Common myeloid progenitor, CD34-positive (primary cell): ENCODE measurements around the gene CFAP45.

Experiments used
- CTCF ChIA-PET: fragments of 350-600 bp; sonication (Branson Sonifier 250); formaldehyde crosslinking; loops from one replicate; lab custom pipeline; 2021; ENCODE audit warnings: antibody characterized with exemption; lab: Charles Lee
- POLR2A ChIA-PET: fragments of 350-600 bp; sonication (Branson Sonifier 250); formaldehyde crosslinking; loops from one replicate; lab custom pipeline; 2021; ENCODE audit warnings: antibody characterized with exemption; lab: Charles Lee
- DNase-seq, 3 donors: peaks; one replicate each; pipeline versions ENCODE4 v3.0.0 to v3.0.0-alpha.2; 2013
- H3K27ac ChIP-seq, 2 experiments: 1 replicate in 1 of 2; 2 replicates in 1 of 2; pipeline ENCODE4 v1.7.0; 2013; ENCODE audit warnings: inconsistent platforms in 2 of 2, low read length in 2 of 2, mild to moderate bottlenecking in 2 of 2, low read depth in 1 of 2, moderate library complexity in 1 of 2; ENCODE audit not compliant: severe bottlenecking in 2 of 2, insufficient read depth in 1 of 2, poor library complexity in 1 of 2
- H3K27me3 ChIP-seq, 5 experiments: replicated peaks in 2 of 5; 1 replicate in 3 of 5; 2 replicates in 2 of 5; pipeline versions ENCODE4 v1.6.1 to v1.7.0; 2013; ENCODE audit warnings: low read length in 4 of 5, mild to moderate bottlenecking in 2 of 5, moderate library complexity in 2 of 5, inconsistent platforms in 1 of 5; ENCODE audit not compliant: insufficient read depth in 5 of 5, control insufficient read depth in 4 of 5
- H3K36me3 ChIP-seq, 4 experiments: 1 replicate in 2 of 4; 2 replicates in 2 of 4; pipeline versions ENCODE4 v1.6.1 to v1.7.0; 2013; ENCODE audit warnings: low read length in 3 of 4, control low read depth in 1 of 4, mild to moderate bottlenecking in 1 of 4; ENCODE audit not compliant: control insufficient read depth in 4 of 4, insufficient read depth in 4 of 4
- H3K4me1 ChIP-seq, 4 experiments: 1 replicate in 3 of 4; 2 replicates in 1 of 4; pipeline versions ENCODE4 v1.6.1 to v1.7.1; 2013; ENCODE audit warnings: low read length in 3 of 4, mild to moderate bottlenecking in 3 of 4, control low read depth in 1 of 4, inconsistent platforms in 1 of 4, moderate library complexity in 1 of 4; ENCODE audit not compliant: control insufficient read depth in 4 of 4, insufficient read depth in 4 of 4; ENCODE audit errors: control extremely low read depth in 1 of 4
- H3K4me3 ChIP-seq, 7 experiments: 1 replicate in 4 of 7; 2 replicates in 3 of 7; pipeline versions ENCODE4 v1.5.1 to v1.7.0; 2013; ENCODE audit warnings: mild to moderate bottlenecking in 7 of 7, low read length in 6 of 7, moderate library complexity in 6 of 7, inconsistent platforms in 2 of 7, low read depth in 2 of 7, control low read depth in 1 of 7; ENCODE audit not compliant: insufficient read depth in 4 of 7, control insufficient read depth in 1 of 7; ENCODE audit errors: extremely low read depth in 1 of 7
- H3K9me3 ChIP-seq, 5 experiments: 1 replicate in 4 of 5; 2 replicates in 1 of 5; pipeline versions ENCODE4 v1.6.1 to v1.7.1; 2013; ENCODE audit warnings: low read length in 4 of 5, mild to moderate bottlenecking in 2 of 5, inconsistent platforms in 1 of 5, low read depth in 1 of 5, moderate library complexity in 1 of 5; ENCODE audit not compliant: control insufficient read depth in 4 of 5, insufficient read depth in 2 of 5; ENCODE audit errors: control extremely low read depth in 1 of 5
- WGBS: methylation state at CpG from one replicate; pipeline ENCODE4 v1.1.5; 2013; ENCODE audit not compliant: insufficient coverage; 5-methylcytosine and 5-hydroxymethylcytosine counted together

The CFAP45 gene

GRCh38 chr1:159869173-159869572 lies 30.8 kb downstream of the CFAP45 start:
- Histone ChIP-seq H3K4me3 (no peak overlapping the region), H3K4me1 (peaks cover 0 to 16% (median 8%) of the 10 kb centered on the region in 4 experiments), H3K27ac (no peak overlapping the region), H3K27me3 (no peaks in the 10 kb centered on the region), H3K9me3 (no peaks in the 10 kb centered on the region), H3K36me3 (no peaks in the 10 kb centered on the region)
- ChIA-PET CTCF (interaction anchor here (0.6 to 1.4 kb wide), 7 partner anchors 10 to 65 kb away, joined by 3 to 6 read pairs (median 4); no protein-coding TSS in a partner anchor), POLR2A (interaction anchor here (1.1 kb wide), 1 partner anchor 66 kb away, joined by 3 read pairs; no protein-coding TSS in a partner anchor)
- 20% methylated on average over 1 of the region's 4 CpGs for WGBS
- peak in 2 of 3 donors; percentile 71 to 78 for DNase-seq

GRCh38 chr1:159868766-159869165 lies 31.2 kb downstream of the CFAP45 start:
- 100% methylated on average over 1 of the region's 3 CpGs for WGBS
- POLR2A ChIA-PET = interaction anchor here (1.1 kb wide), 1 partner anchor 66 kb away, joined by 3 read pairs; no protein-coding TSS in a partner anchor
- CTCF ChIA-PET = interaction anchor here (0.9 to 1.4 kb wide), 4 partner anchors 21 to 64 kb away, joined by 3 to 6 read pairs (median 4); no protein-coding TSS in a partner anchor
- peaks cover 0 to 16% (median 8%) of the 10 kb centered on the region in 4 experiments for H3K4me1 ChIP-seq
- no peak overlapping the region for H3K4me3 ChIP-seq
- no peaks in the 10 kb centered on the region for H3K9me3 ChIP-seq
- H3K27ac ChIP-seq = no peak overlapping the region
- H3K36me3 ChIP-seq = no peaks in the 10 kb centered on the region
- DNase-seq = peak in 2 of 3 donors; percentile 29 to 41
- no peaks in the 10 kb centered on the region for H3K27me3 ChIP-seq

- 79% methylated on average over 8 of the region's 9 CpGs for WGBS
- DNase-seq = no peak
- ChIA-PET CTCF (interaction anchor here (1.4 kb wide), 1 partner anchor 14 kb away, joined by 3 read pairs; no protein-coding TSS in a partner anchor), POLR2A (no interaction called here)
- no peaks in the 10 kb centered on the region for H3K27me3 ChIP-seq
- H3K27ac ChIP-seq = no peak overlapping the region
- H3K9me3 ChIP-seq = no peaks in the 10 kb centered on the region
- H3K4me1 ChIP-seq = peaks cover 0 to 16% (median 8%) of the 10 kb centered on the region in 4 experiments
- H3K36me3 ChIP-seq = no peaks in the 10 kb centered on the region
- no peak overlapping the region for H3K4me3 ChIP-seq
Observed at GRCh38 chr1:159867664-159868026, 32.3 kb downstream of the CFAP45 start.

- no peak for DNase-seq
- POLR2A ChIA-PET = no interaction called here
- no peak overlapping the region for H3K27ac ChIP-seq
Observed at GRCh38 chr1:159866905-159867663, 32.9 kb downstream of the CFAP45 start.

GRCh38 chr1:159866066-159866465 lies 33.9 kb downstream of the CFAP45 start:
- ChIA-PET CTCF (interaction anchor here (0.7 to 1.6 kb wide), 4 partner anchors 8 to 25 kb away, joined by 3 to 4 read pairs (median 3); no protein-coding TSS in a partner anchor), POLR2A (no interaction called here)
- Histone ChIP-seq H3K36me3 (no peaks in the 10 kb centered on the region), H3K27ac (no peak overlapping the region), H3K4me3 (no peak overlapping the region), H3K9me3 (no peaks in the 10 kb centered on the region), H3K27me3 (peaks cover 0 to 3% (median 0%) of the 10 kb centered on the region in 5 experiments), H3K4me1 (peaks cover 0 to 16% (median 8%) of the 10 kb centered on the region in 4 experiments)
- WGBS = no CpG with 5 or more reads among the region's 1 CpG
- no peak for DNase-seq

More at GRCh38 chr1:159866905-159867663, 32.9 kb downstream of the CFAP45 start:
- no peaks in the 10 kb centered on the region for H3K9me3 ChIP-seq
- CTCF ChIA-PET = interaction anchor here (0.7 to 1.6 kb wide), 5 partner anchors 13 to 69 kb away, joined by 3 to 4 read pairs (median 3); no protein-coding TSS in a partner anchor
- no peak overlapping the region for H3K4me3 ChIP-seq
- no peaks in the 10 kb centered on the region for H3K36me3 ChIP-seq
- no peaks in the 10 kb centered on the region for H3K27me3 ChIP-seq
- 85% methylated on average over 13 of the region's 14 CpGs for WGBS
- H3K4me1 ChIP-seq = peaks cover 0 to 16% (median 8%) of the 10 kb centered on the region in 4 experiments

GRCh38 chr1:159864262-159864661 lies 35.7 kb downstream of the CFAP45 start:
- Histone ChIP-seq H3K36me3 (no peaks in the 10 kb centered on the region), H3K4me3 (no peak overlapping the region), H3K4me1 (peaks cover 0 to 8% (median 4%) of the 10 kb centered on the region in 4 experiments), H3K9me3 (no peaks in the 10 kb centered on the region), H3K27ac (no peak overlapping the region), H3K27me3 (peaks cover 0 to 3% (median 0%) of the 10 kb centered on the region in 5 experiments)
- 100% methylated on average over 2 of the region's 2 CpGs for WGBS
- CTCF ChIA-PET = interaction anchor here (1.1 kb wide), 1 partner anchor 9 kb away, joined by 3 read pairs; no protein-coding TSS in a partner anchor
- POLR2A ChIA-PET = no interaction called here
- no peak for DNase-seq
